HG03442 (cell line): ENCODE results near the gene CPE.

ENCODE experiments used
- ATAC-seq: cut with Tn5 transposase; IDR thresholded peaks from one replicate; pipeline ENCODE4 v1.9.1; 2021; ENCODE audit warnings: mild to moderate bottlenecking, moderate library complexity; ENCODE audit not compliant: unreplicated experiment

CPE gene

DNA sequence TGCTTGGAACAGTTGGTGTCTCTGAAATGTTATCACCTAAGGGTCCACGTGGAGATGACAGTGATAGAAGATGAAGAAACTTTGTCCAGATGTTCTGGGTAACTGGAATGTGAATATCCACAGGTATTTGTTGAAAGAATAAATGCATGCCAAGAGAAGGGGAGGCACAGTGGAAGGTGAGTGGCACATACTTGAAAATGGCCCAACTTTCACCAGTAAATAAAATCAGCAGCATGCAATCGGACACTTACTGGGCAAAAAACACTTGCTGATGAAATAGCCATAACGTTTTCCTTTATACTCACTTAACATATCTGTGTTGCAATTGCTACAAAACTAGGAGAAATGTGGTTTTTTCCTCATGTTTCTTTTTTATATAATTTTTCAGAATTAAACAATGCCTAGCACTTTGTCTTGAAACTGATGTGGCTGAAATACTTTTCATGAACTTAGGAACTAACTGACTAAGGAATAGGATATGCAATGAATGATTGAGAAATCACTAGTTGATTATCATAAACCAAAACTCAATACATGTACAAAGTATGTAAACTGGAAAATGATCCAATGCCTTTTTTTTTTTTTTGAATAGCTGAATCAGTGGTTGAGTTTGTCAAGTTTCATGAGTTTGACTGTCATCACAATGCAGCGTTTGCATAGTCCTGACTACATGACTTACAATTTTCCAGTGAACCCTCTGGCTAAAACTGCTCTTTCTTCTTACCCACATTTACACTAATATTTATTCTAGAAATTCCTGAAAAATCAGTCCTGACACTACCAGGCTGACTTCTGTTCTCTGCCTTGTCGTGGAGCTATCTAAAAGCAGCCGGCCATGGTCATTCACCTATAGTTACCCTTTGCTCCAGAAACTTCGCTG lies 127.4 kb downstream of the CPE start:
- ATAC-seq: no peak

DNA sequence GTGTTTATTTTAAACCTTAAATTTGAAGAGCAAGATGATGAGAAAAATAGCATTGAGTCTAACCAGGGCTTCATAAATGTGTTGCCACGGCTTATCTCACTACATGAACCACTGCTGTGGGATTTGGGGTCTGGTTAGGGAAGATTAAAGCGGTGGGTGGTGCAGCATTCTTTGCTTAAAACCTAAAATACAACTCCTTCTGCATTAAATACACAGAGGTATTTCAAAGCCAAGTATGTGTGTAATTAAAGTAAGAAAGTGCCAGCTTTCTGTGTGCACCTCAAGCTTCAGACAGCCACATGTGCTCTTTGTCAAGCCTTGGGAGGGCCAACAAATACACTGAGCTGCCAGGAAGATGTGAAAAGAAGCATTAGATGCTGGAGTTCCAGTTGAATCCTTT lies 128.0 kb downstream of the CPE start:
- ATAC-seq: no peak

DNA sequence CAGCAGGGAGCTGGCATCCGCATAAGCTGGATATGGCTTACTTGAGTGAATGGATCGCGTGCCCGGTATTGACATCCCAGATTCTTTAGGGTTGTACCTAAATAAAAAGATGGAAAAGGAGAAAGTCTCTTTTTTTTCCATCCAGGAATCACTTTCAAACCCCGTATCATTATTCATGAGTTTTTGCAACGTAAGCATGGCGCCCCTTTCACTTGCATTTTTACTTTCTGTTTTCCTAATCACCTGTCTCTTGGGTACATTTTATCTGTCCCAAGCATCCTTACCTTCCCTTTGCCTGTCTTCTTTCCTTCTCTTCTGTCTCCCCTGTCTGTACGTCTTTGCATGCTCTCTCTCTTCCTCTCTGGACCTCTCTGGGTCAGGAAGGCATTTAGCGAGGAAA lies 128.6 kb downstream of the CPE start:
- no peak for ATAC-seq

GRCh38 chr4:165508372-165509120 lies 129.7 kb downstream of the CPE start:
- ATAC-seq: no peak

- no peak for ATAC-seq
These were observed 133.6 kb downstream of the CPE start for GRCh38 chr4:165512424-165512823.

DNA sequence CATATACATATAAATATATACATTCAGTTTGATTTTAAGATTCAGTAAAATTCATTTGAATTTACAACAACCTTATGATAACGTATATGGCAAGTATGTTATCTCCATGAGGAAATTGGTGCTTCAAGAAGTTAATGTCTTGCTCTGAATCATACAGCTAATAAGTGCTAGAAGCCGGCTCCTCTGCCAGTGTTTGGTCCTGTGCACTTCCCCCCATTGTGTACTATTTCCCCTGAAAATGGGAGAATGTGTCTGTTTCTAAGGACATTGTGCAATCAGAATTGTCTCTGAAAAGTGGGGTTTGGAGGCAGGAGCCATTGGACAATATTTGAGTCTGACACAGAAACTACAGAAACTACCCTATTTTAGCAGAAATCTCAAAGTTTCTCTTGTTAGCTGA lies 135.9 kb downstream of the CPE start:
- ATAC-seq: no peak

GRCh38 chr4:165515201-165515600 lies 136.4 kb downstream of the CPE start:
- no peak for ATAC-seq

DNA sequence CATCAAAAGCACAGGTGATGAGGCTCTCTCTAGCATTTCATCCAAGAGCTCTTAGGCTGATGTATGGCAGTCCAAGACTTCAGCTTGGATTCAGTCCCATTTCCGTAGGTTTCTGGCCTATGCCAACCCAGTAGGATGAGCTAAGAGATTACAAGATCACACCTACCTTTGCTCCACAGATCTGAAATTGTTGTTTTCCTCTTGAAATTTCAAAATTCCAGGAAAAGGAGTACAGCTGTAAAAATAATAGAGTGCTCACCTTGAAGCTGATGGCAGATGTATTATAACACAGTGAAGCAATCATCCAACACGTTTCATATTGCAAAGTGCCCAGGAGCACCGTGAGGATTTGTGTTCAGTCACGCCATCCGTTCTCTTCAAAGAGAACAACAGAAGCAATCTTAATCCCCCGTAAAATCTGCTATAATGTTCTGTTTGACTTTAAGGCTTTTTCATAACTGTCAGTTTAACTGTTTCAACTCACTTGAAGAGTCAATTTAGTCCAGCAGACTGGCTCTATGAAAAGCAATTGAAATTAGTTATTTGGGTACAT lies 137.5 kb downstream of the CPE start:
- ATAC-seq: no peak

GRCh38 chr4:165517216-165517615 lies 138.4 kb downstream of the CPE start:
- ATAC-seq: no peak

- no peak for ATAC-seq
These were observed 139.3 kb downstream of the CPE start for GRCh38 chr4:165518024-165518616.

DNA sequence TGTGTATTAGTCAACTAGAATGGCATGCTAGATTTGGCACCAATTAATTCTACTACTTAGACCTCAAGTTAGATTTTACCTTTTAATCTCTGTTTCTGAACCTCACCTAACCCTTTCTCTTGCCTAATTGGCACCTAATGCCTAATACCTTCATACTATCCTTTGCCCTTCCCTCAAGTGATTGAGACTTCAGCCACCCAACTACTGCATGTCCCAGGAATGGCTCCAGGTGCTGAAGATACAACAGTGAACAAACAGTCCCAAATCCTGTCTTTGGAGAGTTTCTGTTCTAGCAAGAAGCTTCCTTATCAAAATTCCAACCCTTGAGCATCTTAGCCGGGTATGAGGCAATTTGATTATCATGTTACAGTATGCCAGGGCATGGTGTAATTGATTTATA lies 139.9 kb downstream of the CPE start:
- ATAC-seq: no peak

DNA sequence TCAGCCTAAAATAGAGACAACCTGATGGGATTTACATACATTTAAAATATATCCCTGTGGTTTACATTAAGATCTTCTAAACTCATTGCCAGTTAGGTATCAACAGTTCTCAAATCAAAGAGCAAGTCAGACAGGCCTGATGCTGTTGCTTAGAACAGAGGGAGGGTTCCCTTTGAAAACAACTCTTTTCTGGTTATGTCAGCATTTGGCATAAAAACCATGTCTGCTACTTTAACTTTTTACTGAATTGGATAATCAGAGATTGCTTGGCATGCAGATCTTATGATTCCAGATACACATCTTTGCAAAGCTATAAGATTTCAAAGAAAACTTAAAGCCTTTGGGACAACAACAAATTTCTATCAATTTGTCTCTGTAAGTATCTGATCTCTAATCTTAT lies 140.8 kb downstream of the CPE start:
- ATAC-seq: no peak

- no peak for ATAC-seq
These were observed 141.3 kb downstream of the CPE start for GRCh38 chr4:165520086-165520485.

DNA sequence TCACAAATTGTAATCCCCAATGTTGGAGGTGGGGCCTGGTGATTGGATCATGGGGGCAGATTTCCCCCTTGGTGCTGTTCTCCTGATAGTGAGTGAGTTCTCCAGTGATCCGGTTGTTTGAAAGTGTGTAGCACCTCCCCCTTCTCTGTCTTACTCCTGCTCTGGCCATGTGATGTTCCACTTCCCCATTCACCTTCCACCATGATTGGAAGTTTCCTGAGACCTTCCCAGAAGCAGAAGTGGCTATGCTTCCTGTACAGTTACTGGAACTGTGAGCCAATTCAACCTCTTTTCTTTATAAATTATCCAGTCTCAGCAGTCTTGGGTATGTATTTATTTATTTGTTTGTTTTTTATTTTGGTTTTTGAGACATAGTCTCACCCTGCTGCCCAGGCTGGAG lies 143.2 kb downstream of the CPE start:
- no peak for ATAC-seq

DNA sequence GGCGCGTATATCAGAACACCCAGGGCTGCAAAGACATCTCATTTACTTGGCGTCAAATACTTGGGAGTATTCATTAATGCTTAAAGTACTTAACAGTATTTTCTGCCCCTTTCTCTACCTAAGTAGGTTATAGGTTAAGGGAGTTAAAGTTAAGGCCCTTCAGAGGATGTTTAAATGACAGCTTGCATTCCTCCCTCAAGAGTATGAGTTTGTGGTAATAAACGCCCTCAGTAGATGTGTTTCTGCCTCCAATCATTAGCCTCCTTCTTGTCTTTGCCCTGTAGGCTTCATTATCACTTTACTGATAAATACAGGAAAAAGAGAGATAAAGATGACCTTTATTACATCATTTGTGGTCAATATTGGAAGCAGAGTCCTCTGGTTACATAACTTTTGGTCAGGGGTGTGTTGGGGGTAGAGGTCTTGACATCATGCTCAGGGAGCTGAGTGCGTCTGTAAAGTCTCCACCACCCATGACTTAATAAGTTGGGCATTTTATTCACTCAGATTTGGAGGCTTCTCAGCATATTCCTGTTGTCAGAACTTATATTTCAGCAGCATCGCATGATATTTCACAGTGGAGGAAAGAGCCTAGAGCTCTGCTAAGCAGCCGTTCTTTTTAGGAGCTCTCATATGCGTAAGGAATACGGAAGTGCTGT lies 145.9 kb downstream of the CPE start:
- no peak for ATAC-seq

DNA sequence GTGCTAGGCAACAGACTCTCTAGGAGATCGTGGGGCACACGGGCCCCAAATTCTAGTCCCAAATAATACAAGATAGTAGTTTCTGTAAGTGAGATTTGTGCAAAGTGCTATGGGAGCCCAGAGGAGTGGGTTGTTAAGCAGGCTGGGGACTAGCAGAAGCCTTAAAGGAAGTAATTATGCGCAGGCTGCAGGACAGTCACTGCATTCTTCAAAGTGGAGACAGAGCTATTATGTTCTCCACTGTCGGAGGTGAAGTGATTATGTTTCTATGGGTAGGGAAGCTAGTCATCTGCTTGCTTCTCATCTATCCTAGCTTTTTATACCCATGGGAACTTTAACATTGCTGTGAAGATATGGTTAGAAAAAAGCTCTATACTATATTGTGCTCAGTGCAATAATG lies 154.2 kb downstream of the CPE start:
- no peak for ATAC-seq

- ATAC-seq: no peak
These were observed 158.3 kb downstream of the CPE start for GRCh38 chr4:165537028-165537648.

- no peak for ATAC-seq
These were observed 161.0 kb downstream of the CPE start for GRCh38 chr4:165539801-165540200.

DNA sequence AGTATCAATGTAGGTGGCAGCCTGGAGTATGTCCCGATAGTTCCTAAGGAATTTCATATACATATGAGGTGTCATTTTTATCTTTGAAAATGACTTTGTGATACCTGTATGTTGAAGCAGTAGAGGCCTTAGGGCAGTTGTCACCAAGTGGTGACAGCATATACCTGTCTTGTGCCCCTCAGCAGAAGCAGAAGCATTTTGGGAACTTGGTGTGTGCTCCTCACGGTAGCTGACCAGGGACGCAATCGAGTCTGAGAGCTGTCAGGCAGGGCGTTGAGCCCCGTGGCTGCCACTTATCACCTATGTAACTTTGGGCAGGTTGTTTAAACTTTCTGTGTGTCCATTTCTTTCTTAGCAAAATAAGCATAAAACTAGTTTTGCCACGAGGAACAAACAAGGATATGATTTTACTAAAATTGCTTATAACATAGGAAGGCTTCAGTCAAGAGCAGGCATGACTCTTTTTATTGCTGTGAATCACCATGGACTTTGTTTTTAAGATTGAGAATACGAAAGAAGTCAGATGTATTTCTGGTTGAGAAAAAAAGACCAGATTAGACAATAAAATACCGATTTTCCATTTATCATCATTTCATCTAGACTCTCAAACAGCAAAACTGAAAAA lies 161.5 kb downstream of the CPE start:
- ATAC-seq: no peak

- no peak for ATAC-seq
These were observed 163.1 kb downstream of the CPE start for GRCh38 chr4:165541851-165542459.
